Omental fat pad (tissue), 4 donors: ENCODE results near the gene BCAS4. TPM values are rescaled to one million over a fixed set of nuclear protein-coding genes. Genes with fewer than 3 reads are reported as not detected.
A peak's percentile ranks its signal among the peaks of the same experiment; 100 is the strongest.

Experiments used
- ATAC-seq: fragments of 150-250 bp; one replicate; pipeline ENCODE4 v1.9.1; 2016; ENCODE audit warnings: mild to moderate bottlenecking, moderate library complexity; ENCODE audit not compliant: low FRiP score
- DNase-seq: peaks from one replicate; pipeline ENCODE4 v3.0.0-alpha.2; 2019; ENCODE audit warnings: low spot score
- total RNA-seq, 4 donors: library from RNA; depleted of rRNA; stranded (reverse); fragments of >200 nt; gene quantifications; one replicate each; pipeline ENCODE4 v1.1.0, GENCODE V29; 2016
- TF ChIP-seq, protein P1 (sequence below), 3 donors: fragments of 450-650 bp; IDR thresholded peaks; one replicate each; pipeline ENCODE4 v1.5.1; 2016 to 2017; ENCODE audit warnings: antibody characterized with exemption in 3 of 3, mild to moderate bottlenecking in 3 of 3, moderate library complexity in 2 of 3

Gene BCAS4
- total RNA-seq, 4 donors from 2014 or later = 1.4 to 6.5 (median 3.1) TPM

DNA sequence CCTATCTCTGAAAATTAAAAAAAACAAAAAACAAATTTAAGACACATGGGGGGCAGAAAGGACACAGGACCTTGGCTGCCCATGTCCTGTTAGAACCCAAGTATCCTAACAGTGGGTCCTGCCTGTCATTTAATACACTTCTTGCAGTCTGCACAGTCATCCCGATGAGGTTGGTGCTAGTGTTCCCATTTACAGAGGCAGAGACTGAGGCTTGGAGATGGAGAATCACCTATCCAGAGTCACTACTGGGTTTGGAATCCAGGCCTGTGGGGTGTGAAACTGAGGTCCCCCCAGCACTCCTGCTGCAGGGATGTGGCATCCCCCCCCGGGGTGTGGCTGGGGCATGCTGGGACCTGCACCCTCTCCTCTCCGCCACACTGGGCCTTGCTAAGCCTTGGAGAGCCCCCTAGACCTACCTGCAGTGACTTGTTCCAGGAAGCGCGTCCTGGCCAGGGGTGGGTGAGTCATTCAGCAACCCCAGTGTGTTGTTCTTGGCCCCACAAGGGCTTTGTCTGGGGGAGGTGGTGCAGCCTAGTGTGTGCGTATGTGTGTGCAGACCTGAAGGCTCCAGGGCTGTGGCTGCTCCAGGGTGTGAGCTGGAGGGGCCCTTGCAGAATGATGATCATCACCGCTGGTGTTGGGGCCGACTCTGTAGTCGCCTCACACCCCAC is 49.7 kb downstream of the BCAS4 start:
- ATAC-seq = peak; percentile 85
- TF ChIP-seq, protein P1, sequence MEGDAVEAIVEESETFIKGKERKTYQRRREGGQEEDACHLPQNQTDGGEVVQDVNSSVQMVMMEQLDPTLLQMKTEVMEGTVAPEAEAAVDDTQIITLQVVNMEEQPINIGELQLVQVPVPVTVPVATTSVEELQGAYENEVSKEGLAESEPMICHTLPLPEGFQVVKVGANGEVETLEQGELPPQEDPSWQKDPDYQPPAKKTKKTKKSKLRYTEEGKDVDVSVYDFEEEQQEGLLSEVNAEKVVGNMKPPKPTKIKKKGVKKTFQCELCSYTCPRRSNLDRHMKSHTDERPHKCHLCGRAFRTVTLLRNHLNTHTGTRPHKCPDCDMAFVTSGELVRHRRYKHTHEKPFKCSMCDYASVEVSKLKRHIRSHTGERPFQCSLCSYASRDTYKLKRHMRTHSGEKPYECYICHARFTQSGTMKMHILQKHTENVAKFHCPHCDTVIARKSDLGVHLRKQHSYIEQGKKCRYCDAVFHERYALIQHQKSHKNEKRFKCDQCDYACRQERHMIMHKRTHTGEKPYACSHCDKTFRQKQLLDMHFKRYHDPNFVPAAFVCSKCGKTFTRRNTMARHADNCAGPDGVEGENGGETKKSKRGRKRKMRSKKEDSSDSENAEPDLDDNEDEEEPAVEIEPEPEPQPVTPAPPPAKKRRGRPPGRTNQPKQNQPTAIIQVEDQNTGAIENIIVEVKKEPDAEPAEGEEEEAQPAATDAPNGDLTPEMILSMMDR (IDR thresholded peaks at IDR 0.05) = no peak
- no peak for DNase-seq

GRCh38 chr20:50845566-50846215 is 50.8 kb downstream of the BCAS4 start:
- DNase-seq = no peak
- TF ChIP-seq, protein P1 (IDR thresholded peaks at IDR 0.05) = no peak
- ATAC-seq = no peak

- TF ChIP-seq, protein P1 (IDR thresholded peaks at IDR 0.05) = no peak
- ATAC-seq = peak; percentile 42
- no peak for DNase-seq
These were observed 53.5 kb downstream of the BCAS4 start for GRCh38 chr20:50848341-50848808.

DNA sequence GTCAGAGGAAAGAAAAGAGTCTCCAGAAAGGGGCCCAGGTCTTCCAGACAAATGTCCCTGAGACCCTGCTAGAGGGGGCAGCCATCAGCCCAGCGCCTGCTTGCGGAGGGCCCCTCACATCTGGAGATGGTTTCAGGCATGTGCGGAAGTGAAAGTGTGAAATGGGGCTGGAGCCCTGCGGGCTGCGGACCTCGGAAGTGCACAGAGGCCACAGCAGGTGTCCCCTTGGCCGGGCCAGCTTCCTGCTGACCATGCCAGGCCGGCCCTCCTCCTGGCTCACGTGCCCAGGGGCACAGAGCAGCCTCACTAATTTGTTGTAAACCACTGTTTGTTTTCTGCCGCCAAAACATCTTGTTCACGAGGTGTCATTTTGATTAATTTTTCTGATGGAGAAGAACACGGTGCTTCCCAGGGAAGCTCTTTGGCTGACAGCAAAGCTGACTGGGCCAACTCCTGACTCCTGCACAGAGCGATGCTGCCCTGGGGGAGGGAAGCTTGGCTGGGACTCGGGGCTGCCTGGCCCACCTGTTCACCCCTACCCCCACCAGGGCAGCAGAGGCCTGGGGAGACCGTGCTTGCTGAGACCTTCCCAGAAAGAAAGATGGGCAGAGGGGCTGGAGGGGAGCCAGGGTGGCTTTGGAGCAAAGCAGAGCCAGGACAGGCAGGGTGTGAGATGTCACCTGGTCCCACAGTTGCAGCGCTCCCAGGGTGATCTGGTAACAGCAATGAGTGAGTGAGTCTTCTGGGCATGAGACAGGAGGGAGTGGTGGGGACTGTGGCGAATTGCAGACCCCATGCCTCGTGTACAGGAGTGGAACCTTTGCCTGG is 54.2 kb downstream of the BCAS4 start:
- ATAC-seq (peak; percentile 60), DNase-seq (no peak)

GRCh38 chr20:50850721-50851286 is 55.9 kb downstream of the BCAS4 start:
- peak; percentile 19 for ATAC-seq
- TF ChIP-seq, protein P1 (IDR thresholded peaks at IDR 0.05) = no peak

More for the DNA sequence above, 54.2 kb downstream of the BCAS4 start:
- TF ChIP-seq, protein P1 (IDR thresholded peaks at IDR 0.05) = no peak

DNA sequence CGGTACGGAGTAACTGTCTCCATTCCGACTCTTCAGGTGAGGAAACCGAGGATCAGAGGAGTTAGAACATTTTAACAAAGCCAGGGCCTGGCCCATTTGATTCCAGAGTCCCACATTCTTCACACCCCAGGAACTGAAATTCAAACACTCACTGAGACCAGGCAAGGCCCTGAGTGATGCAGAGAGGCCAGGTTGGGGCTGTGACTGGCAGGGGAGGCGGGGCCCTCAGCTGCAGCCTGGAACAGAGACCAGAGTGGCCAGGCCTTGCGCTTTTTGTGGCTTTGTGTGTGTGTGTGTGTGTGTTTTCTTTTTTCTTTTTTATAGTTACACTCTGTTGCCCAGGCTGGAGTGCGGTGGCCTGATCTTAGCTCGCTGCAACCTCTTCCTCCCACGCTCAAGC is 57.2 kb downstream of the BCAS4 start:
- TF ChIP-seq, protein P1 (IDR thresholded peaks at IDR 0.05) = no peak
- DNase-seq (no peak), ATAC-seq (no peak)

More at GRCh38 chr20:50850721-50851286, 55.9 kb downstream of the BCAS4 start:
- no peak for DNase-seq
